SU-DHL-6 (cell line): Measurements from ENCODE around the gene COPS8.

Experiments used
- H2AFZ ChIP-seq: fragments of 200-600 bp; sonication (generic); 2 replicates; pipeline ENCODE4 v1.6.1; 2014; ENCODE audit warnings: low read depth, mild to moderate bottlenecking, moderate library complexity, mixed read lengths, antibody characterized with exemption, low read length; ENCODE audit not compliant: severe bottlenecking
- H3F3A ChIP-seq: fragments of 200-600 bp; shearing (Covaris generic); 2 replicates; pipeline ENCODE4 v1.6.0; 2016; ENCODE audit warnings: antibody characterized with exemption, mild to moderate bottlenecking; ENCODE audit not compliant: insufficient read depth
- H3K27ac ChIP-seq: fragments of 200-600 bp; sonication (generic); 2 replicates; pipeline ENCODE4 v1.5.1; 2016; ENCODE audit warnings: low read depth, mild to moderate bottlenecking, low read length, moderate library complexity, mixed read lengths
- H3K27me3 ChIP-seq: fragments of 200-600 bp; sonication (generic), shearing (Covaris generic); 2 replicates; pipeline ENCODE4 v1.6.0; 2014; ENCODE audit warnings: mild to moderate bottlenecking, low read length
- H3K36me3 ChIP-seq: fragments of 200-600 bp; sonication (generic); 2 replicates; pipeline ENCODE4 v1.6.1; 2014; ENCODE audit warnings: mild to moderate bottlenecking, low read length, mixed read lengths
- H3K4me2 ChIP-seq: fragments of 300-600, 200-600 bp; shearing (Covaris generic), sonication (generic); 2 replicates; pipeline ENCODE4 v1.6.0; 2014; ENCODE audit warnings: low read length, low read depth, mild to moderate bottlenecking; ENCODE audit not compliant: poor library complexity, severe bottlenecking
- H3K4me3 ChIP-seq: fragments of 200-600 bp; sonication (generic); 2 replicates; pipeline ENCODE4 v1.5.1; 2014; ENCODE audit warnings: antibody characterized with exemption, low read length, mild to moderate bottlenecking, mixed read lengths; ENCODE audit not compliant: insufficient read depth, poor library complexity, severe bottlenecking
- H3K79me2 ChIP-seq: fragments of 200-600 bp; sonication (generic); 2 replicates; pipeline ENCODE4 v1.6.1; 2014; ENCODE audit warnings: mild to moderate bottlenecking, low read length, moderate library complexity; ENCODE audit not compliant: insufficient read depth
- H3K9ac ChIP-seq: fragments of 200-600 bp; sonication (generic); 2 replicates; pipeline ENCODE4 v1.7.0; 2014; ENCODE audit warnings: mild to moderate bottlenecking, low read length
- H3K9me2 ChIP-seq: fragments of 200-600 bp; sonication (generic); replicated peaks from 2 replicates; pipeline ENCODE4 v1.6.1; 2014; ENCODE audit warnings: low read length; ENCODE audit not compliant: insufficient read depth
- H3K9me3 ChIP-seq: fragments of 200-600 bp; sonication (generic); 2 replicates; pipeline ENCODE4 v1.6.1; 2014; ENCODE audit warnings: low read length, mixed read lengths; ENCODE audit not compliant: insufficient read depth
- H4K20me1 ChIP-seq: fragments of 200-600 bp; sonication (generic); 2 replicates; pipeline ENCODE4 v1.6.1; 2014; ENCODE audit warnings: low read depth, mild to moderate bottlenecking, antibody characterized with exemption, low read length, moderate library complexity, mixed read lengths
- CTCF ChIP-seq: fragments of 200-600 bp; sonication (generic); IDR thresholded peaks from one replicate; pipeline ENCODE4 v1.5.1; 2017; ENCODE audit warnings: antibody characterized with exemption, mild to moderate bottlenecking, low read length, moderate library complexity; ENCODE audit not compliant: insufficient read depth, poor library complexity, severe bottlenecking
- EZH2phosphoT487 ChIP-seq: fragments of 200-600 bp; sonication (generic), shearing (Covaris generic); conservative IDR thresholded peaks from 2 replicates; pipeline ENCODE4 v1.6.1; 2018; ENCODE audit warnings: mild to moderate bottlenecking, antibody characterized with exemption, low read length, moderate library complexity, mixed read lengths

COPS8 gene

GRCh38 chr2:237144516-237144915 is 58.8 kb downstream of the COPS8 start:
- Histone ChIP-seq H3K36me3 (no peaks in the 10 kb centered on the region), H3K9ac (no peak overlapping the region), H3F3A (no peaks in the 10 kb centered on the region), H3K9me3 (peaks cover 14% of the 10 kb centered on the region), H2AFZ (no peak overlapping the region), H3K4me2 (no peak overlapping the region), H3K27ac (no peak overlapping the region), H3K4me3 (no peak overlapping the region), H4K20me1 (no peaks in the 10 kb centered on the region), H3K79me2 (no peaks in the 10 kb centered on the region), H3K9me2 (no peaks in the 10 kb centered on the region), H3K27me3 (no peaks in the 10 kb centered on the region)
- TF ChIP-seq CTCF (no peak), EZH2phosphoT487 (no peak)

GRCh38 chr2:237147317-237147716 is 61.6 kb downstream of the COPS8 start:
- no peak overlapping the region for H3K9ac ChIP-seq
- TF ChIP-seq CTCF (no peak), EZH2phosphoT487 (no peak)
- no peaks in the 10 kb centered on the region for H3K27me3 ChIP-seq
- no peak overlapping the region for H2AFZ ChIP-seq
- H4K20me1 ChIP-seq = no peaks in the 10 kb centered on the region
- no peaks in the 10 kb centered on the region for H3K9me2 ChIP-seq
- no peaks in the 10 kb centered on the region for H3K36me3 ChIP-seq
- no peak overlapping the region for H3K4me3 ChIP-seq
- no peaks in the 10 kb centered on the region for H3F3A ChIP-seq
- H3K4me2 ChIP-seq = no peak overlapping the region
- H3K9me3 ChIP-seq = peaks cover 14% of the 10 kb centered on the region
- H3K79me2 ChIP-seq = no peaks in the 10 kb centered on the region
- H3K27ac ChIP-seq = no peak overlapping the region

GRCh38 chr2:237148624-237149023 is 62.9 kb downstream of the COPS8 start:
- no peak overlapping the region for H3K4me3 ChIP-seq
- TF ChIP-seq EZH2phosphoT487 (no peak), CTCF (no peak)
- no peaks in the 10 kb centered on the region for H4K20me1 ChIP-seq
- H3K9me2 ChIP-seq = no peaks in the 10 kb centered on the region
- H3K9ac ChIP-seq = no peak overlapping the region
- H2AFZ ChIP-seq = no peak overlapping the region
- no peak overlapping the region for H3K4me2 ChIP-seq
- no peak overlapping the region for H3K27ac ChIP-seq
- no peaks in the 10 kb centered on the region for H3F3A ChIP-seq
- H3K79me2 ChIP-seq = no peaks in the 10 kb centered on the region
- H3K36me3 ChIP-seq = no peaks in the 10 kb centered on the region
- peaks cover 14% of the 10 kb centered on the region for H3K9me3 ChIP-seq
- H3K27me3 ChIP-seq = no peaks in the 10 kb centered on the region
